Measurements from ENCODE around the gene KIF25.

DNA sequence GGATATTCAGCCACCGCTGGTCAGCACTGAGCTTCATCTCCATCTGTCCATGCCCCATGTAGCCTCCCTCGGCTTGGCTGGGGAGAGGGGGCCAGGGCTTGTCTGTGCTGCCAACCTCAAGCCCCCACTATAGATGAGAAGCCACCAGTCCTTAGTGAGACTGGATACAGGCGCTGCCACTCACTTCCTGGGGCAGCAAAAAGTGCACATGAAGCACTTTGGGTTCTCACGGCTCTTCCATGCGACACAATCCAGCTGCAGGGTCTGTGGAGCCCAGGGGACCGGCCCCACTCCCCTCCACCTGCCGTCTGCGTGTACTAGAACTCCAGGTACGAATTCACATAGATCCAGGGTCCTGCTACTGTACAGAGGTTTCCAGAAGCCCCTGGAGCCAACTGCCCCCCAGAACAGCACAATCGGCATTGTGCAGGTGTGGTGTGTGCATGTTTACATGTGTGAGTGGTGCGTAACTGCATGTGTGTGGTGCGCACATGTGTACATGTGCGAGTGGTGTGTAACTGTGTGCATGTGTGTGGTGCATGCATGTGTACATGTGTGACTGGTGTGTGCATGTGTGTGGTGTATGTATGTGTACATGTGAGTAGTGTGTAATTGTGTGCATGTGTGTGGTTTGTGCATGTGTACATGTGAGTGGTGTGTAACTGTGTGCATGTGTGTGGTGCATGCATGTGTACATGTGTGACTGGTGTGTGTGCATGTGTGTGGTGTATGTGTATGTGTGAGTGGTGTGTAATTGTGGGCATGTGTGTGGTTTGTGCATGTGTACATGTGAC, 76.7 kb downstream of the KIF25 start:
- no peak for TF ChIP-seq POLR2AphosphoS5 (IDR thresholded peaks at IDR 0.05)
- TF ChIP-seq, protein P1, sequence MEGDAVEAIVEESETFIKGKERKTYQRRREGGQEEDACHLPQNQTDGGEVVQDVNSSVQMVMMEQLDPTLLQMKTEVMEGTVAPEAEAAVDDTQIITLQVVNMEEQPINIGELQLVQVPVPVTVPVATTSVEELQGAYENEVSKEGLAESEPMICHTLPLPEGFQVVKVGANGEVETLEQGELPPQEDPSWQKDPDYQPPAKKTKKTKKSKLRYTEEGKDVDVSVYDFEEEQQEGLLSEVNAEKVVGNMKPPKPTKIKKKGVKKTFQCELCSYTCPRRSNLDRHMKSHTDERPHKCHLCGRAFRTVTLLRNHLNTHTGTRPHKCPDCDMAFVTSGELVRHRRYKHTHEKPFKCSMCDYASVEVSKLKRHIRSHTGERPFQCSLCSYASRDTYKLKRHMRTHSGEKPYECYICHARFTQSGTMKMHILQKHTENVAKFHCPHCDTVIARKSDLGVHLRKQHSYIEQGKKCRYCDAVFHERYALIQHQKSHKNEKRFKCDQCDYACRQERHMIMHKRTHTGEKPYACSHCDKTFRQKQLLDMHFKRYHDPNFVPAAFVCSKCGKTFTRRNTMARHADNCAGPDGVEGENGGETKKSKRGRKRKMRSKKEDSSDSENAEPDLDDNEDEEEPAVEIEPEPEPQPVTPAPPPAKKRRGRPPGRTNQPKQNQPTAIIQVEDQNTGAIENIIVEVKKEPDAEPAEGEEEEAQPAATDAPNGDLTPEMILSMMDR (IDR thresholded peaks at IDR 0.05): no peak
